SK-N-SH treated with all-trans-retinoic acid at 6 μM for 48 hours (cell line): Measurements from ENCODE around the gene CRAT.

ENCODE experiments used
- ATAC-seq: fragments of 200-7000 bp; cut with Tn5 transposase; 3 replicates; pipeline ENCODE4 v1.9.1; 2020; ENCODE audit warnings: mild to moderate bottlenecking, moderate library complexity
- ARNTL ChIP-seq: fragments of 450-650 bp; formaldehyde crosslinking; IDR thresholded peaks from 2 replicates; pipeline ENCODE4 v1.5.0; 2020; ENCODE audit warnings: low read depth, mild to moderate bottlenecking, moderate library complexity, borderline replicate concordance
- BACH2 ChIP-seq: fragments of 250-450 bp; sonication (Bioruptor Pico); IDR thresholded peaks from 2 replicates; pipeline ENCODE4 v1.9.0; 2021; ENCODE audit warnings: mild to moderate bottlenecking, borderline replicate concordance
- CREB5 ChIP-seq: fragments of 250-450 bp; sonication (Bioruptor Pico); IDR thresholded peaks from 2 replicates; pipeline ENCODE4 v1.5.1; 2020; ENCODE audit warnings: low read depth, mild to moderate bottlenecking, moderate library complexity
- CSDC2 ChIP-seq: fragments of 250-450 bp; sonication (Bioruptor Pico); IDR thresholded peaks from 2 replicates; pipeline ENCODE4 v1.5.0; 2020; ENCODE audit warnings: mild to moderate bottlenecking, moderate library complexity
- ESRRG ChIP-seq: fragments of 250-450 bp; sonication (Bioruptor Pico); IDR thresholded peaks from 2 replicates; pipeline ENCODE4 v1.6.1; 2021; ENCODE audit warnings: mild to moderate bottlenecking
- ISL1 ChIP-seq: fragments of 250-450 bp; sonication (Bioruptor Pico); IDR thresholded peaks from 2 replicates; pipeline ENCODE4 v2.1.2; 2022; ENCODE audit warnings: mild to moderate bottlenecking, moderate library complexity
- OSR1 ChIP-seq: fragments of 250-450 bp; sonication (Bioruptor Pico); IDR thresholded peaks from 2 replicates; pipeline ENCODE4 v1.8.0; 2022; ENCODE audit warnings: moderate library complexity, mild to moderate bottlenecking, inconsistent platforms
- PPARA ChIP-seq: fragments of 250-450 bp; sonication (Bioruptor Pico); IDR thresholded peaks from 2 replicates; pipeline ENCODE4 v1.5.0; 2020; ENCODE audit warnings: mild to moderate bottlenecking, borderline replicate concordance
- RARB ChIP-seq: fragments of 250-450 bp; sonication (Bioruptor Pico); IDR thresholded peaks from 2 replicates; pipeline ENCODE4 v1.8.0; 2021; ENCODE audit warnings: mild to moderate bottlenecking, moderate library complexity
- TCF4 ChIP-seq: fragments of 250-450 bp; sonication (Bioruptor Pico); IDR thresholded peaks from 2 replicates; pipeline ENCODE4 v1.8.0; 2021; ENCODE audit warnings: mild to moderate bottlenecking, moderate library complexity, borderline replicate concordance
- TOX ChIP-seq: fragments of 250-450 bp; sonication (Bioruptor Pico); IDR thresholded peaks from 2 replicates; pipeline ENCODE4 v1.8.0; 2021; ENCODE audit warnings: mild to moderate bottlenecking, moderate library complexity, borderline replicate concordance
- TSHZ2 ChIP-seq: fragments of 250-450 bp; sonication (Bioruptor Pico); IDR thresholded peaks from 2 replicates; pipeline ENCODE4 v1.5.0; 2020; ENCODE audit warnings: mild to moderate bottlenecking, moderate library complexity
- ZFP3 ChIP-seq: fragments of 250-450 bp; sonication (Bioruptor Pico); IDR thresholded peaks from 2 replicates; pipeline ENCODE4 v1.5.0; 2020; ENCODE audit warnings: mild to moderate bottlenecking, moderate library complexity
- ZFP30 ChIP-seq: fragments of 450-650 bp; formaldehyde crosslinking; IDR thresholded peaks from 2 replicates; pipeline ENCODE4 v1.5.0; 2022; ENCODE audit warnings: mild to moderate bottlenecking, moderate library complexity
- ZNF565 ChIP-seq: fragments of 450-650 bp; formaldehyde crosslinking; conservative IDR thresholded peaks from 2 replicates; pipeline ENCODE4 v1.5.0; 2020; ENCODE audit warnings: low read depth, mild to moderate bottlenecking, moderate library complexity
- ZNF70 ChIP-seq: fragments of 450-650 bp; formaldehyde crosslinking; IDR thresholded peaks from 2 replicates; pipeline ENCODE4 v1.5.0; 2020; ENCODE audit warnings: mild to moderate bottlenecking, moderate library complexity
- ZNF8 ChIP-seq: fragments of 450-650 bp; formaldehyde crosslinking; IDR thresholded peaks from 2 replicates; pipeline ENCODE4 v1.5.0; 2020; ENCODE audit warnings: mild to moderate bottlenecking, moderate library complexity
- TF ChIP-seq, protein P1 (sequence below): fragments of 250-450 bp; sonication (Bioruptor Pico); IDR thresholded peaks from 2 replicates; pipeline ENCODE4 v1.5.1; 2021; ENCODE audit warnings: mild to moderate bottlenecking, moderate library complexity
- TF ChIP-seq, protein P2 (sequence below): fragments of 250-450 bp; sonication (Bioruptor Pico); IDR thresholded peaks from 2 replicates; pipeline ENCODE4 v1.8.0; 2021; ENCODE audit warnings: low read depth, mild to moderate bottlenecking, moderate library complexity, borderline replicate concordance

Gene CRAT

GRCh38 chr9:129080298-129080600 lies 30.3 kb downstream of the CRAT start:
- ATAC-seq: no peak
- TF ChIP-seq ISL1 (no peak), BACH2 (no peak), CSDC2 (CRISPR knock-in tag) (no peak), TCF4 (no peak), CREB5 (CRISPR knock-in tag) (no peak), ZFP3 (CRISPR knock-in tag) (no peak), ARNTL (CRISPR knock-in tag) (no peak), ZNF70 (CRISPR knock-in tag) (no peak), ESRRG (CRISPR knock-in tag) (no peak), PPARA (CRISPR knock-in tag) (no peak), TSHZ2 (CRISPR knock-in tag) (no peak), ZFP30 (CRISPR knock-in tag) (no peak)

GRCh38 chr9:129079829-129080228 lies 30.8 kb downstream of the CRAT start:
- TF ChIP-seq TSHZ2 (CRISPR knock-in tag) (no peak), ZNF8 (CRISPR knock-in tag) (no peak), ZFP30 (CRISPR knock-in tag) (no peak), TOX (CRISPR knock-in tag) (no peak), RARB (no peak), ZNF565 (CRISPR knock-in tag) (no peak)
- TF ChIP-seq, protein P1, sequence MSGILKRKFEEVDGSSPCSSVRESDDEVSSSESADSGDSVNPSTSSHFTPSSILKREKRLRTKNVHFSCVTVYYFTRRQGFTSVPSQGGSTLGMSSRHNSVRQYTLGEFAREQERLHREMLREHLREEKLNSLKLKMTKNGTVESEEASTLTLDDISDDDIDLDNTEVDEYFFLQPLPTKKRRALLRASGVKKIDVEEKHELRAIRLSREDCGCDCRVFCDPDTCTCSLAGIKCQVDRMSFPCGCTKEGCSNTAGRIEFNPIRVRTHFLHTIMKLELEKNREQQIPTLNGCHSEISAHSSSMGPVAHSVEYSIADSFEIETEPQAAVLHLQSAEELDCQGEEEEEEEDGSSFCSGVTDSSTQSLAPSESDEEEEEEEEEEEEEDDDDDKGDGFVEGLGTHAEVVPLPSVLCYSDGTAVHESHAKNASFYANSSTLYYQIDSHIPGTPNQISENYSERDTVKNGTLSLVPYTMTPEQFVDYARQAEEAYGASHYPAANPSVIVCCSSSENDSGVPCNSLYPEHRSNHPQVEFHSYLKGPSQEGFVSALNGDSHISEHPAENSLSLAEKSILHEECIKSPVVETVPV: no peak
- no peak for ATAC-seq

- TF ChIP-seq TSHZ2 (CRISPR knock-in tag) (no peak), TCF4 (no peak), CREB5 (CRISPR knock-in tag) (no peak), ZFP30 (CRISPR knock-in tag) (no peak), OSR1 (CRISPR knock-in tag) (no peak), ZNF70 (CRISPR knock-in tag) (no peak), BACH2 (no peak), ZNF565 (CRISPR knock-in tag) (no peak), TOX (CRISPR knock-in tag) (no peak)
- TF ChIP-seq, protein P2, sequence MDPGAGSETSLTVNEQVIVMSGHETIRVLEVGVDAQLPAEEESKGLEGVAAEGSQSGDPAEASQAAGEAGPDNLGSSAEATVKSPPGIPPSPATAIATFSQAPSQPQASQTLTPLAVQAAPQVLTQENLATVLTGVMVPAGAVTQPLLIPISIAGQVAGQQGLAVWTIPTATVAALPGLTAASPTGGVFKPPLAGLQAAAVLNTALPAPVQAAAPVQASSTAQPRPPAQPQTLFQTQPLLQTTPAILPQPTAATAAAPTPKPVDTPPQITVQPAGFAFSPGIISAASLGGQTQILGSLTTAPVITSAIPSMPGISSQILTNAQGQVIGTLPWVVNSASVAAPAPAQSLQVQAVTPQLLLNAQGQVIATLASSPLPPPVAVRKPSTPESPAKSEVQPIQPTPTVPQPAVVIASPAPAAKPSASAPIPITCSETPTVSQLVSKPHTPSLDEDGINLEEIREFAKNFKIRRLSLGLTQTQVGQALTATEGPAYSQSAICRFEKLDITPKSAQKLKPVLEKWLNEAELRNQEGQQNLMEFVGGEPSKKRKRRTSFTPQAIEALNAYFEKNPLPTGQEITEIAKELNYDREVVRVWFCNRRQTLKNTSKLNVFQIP (CRISPR knock-in tag): no peak
- no peak for ATAC-seq
Observed at GRCh38 chr9:129078691-129079503, 31.7 kb downstream of the CRAT start.
